ENCODE measurements around the gene NUPR2. TPM values are rescaled to one million over a fixed set of nuclear protein-coding genes. Genes with fewer than 3 reads are reported as not detected.

NUPR2 gene
- total and polyA plus RNA-seq, 9 of the 15 experiments (the other 6 are each of a cell fraction or from before 2014, with no cell fraction given), result not detected

DNA sequence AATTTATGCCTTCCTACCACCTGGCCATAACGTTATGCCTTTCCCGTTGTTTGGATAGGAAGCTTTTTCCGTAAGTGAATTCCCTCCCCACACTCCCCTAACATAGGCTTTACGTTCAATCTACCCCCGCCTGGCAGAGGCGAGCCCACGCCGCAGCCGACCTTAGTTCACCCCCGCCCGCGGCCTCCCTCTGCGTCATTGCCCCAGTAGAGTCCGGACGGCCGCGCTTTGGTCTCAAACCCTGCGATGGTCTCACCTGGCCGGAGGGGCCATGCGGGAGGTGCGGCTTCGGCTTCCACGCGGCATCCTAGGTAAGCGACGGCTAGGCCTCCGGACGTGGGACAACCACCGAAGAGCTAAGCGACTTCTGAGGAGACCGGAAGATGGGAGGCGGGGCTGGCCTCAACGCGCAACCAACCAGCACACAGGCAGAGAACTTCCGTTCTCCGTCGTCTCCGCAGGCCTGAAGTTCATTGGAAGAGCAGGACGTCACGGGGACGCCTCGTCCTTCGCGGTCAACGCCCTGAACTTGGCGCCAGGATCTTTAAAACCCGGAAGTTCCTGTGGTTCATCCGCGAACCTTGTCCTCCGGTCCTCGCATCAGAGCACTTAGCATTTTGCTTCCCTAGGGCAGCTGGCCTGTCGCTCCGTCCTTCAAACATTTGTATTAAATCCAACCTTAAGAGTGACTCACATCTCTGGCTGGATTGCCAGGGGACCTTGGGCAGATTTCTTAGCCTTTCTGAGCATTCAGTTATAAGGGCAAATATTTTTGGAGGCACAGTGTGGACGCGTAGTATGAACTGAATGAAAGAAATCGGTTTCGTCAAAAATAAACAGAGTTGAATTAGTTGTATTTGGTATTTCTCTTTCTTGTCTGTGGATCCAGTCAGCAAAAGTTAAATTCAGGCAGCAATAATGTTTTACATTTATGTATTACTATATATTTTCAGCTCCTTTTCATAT, 9.8 kb downstream of the NUPR2 start, which contains the start of gene CHCHD2 (continued):
- TF ChIP-seq, protein P1, sequence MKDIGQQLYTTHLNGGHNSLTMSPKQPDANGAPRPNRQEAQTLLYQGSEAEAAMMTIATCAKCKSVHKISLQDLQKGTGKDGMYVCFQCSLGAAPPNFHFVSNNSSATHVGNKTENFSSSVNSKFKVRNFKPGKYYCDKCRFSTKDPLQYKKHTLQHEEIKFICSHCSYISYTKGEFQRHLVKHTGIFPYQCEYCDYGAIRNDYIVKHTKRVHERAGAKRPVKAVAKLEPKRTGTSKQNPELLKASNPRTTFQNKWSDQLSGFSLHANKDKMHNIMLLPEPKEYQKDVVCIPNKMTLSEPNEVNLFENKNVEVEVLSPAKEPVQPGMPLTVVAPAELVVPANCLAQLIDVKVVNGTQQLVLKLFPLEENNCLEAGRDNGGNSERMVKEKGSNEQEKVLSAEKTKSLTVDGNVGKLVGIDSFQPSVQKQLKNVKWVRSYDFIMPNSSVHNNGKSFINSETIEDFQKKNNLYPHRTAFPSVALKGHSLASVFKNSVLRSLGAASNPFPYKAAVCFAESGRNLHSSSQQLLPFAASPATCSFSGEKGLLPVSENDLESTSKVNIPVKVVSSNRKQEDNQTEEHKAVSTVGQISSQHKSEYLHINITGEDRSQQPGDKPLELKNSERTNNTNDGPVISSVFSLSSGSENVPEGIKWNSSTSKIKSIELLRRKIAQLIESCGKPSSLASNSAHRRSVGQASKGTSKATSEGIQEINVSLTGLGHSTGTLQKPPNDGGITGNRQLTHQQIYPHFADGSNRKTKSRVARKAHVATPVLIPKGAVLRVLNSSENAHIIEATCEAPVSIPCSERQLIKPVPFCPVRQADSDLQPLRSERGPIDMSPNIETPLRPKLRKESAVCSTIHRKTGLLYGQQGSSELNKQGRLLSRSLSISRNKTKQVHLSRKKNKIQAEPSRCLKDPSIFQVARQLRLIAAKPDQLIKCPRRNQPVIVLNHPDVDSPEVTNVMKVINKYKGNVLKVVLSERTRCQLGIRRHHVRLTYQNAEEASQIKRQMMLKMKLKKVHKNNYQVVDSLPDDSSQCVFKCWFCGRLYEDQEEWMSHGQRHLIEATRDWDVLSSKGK (CRISPR knock-in tag; IDR thresholded peaks at IDR 0.05), result no peak
- TF ChIP-seq KLF10 (CRISPR knock-in tag; IDR thresholded peaks at IDR 0.05) (0 out of 2 replicates have a peak, but pooled peaks have one; percentile 22), ZNF253 (CRISPR knock-in tag; conservative IDR thresholded peaks at IDR 0.05) (no peak), MED1 (CRISPR knock-in tag; IDR thresholded peaks at IDR 0.05; ENCODE audit: borderline replicate concordance) (no peak), FUS (optimal IDR thresholded peaks at IDR 0.05; ENCODE audit: low read depth, low read length) (no peak), CHD4 (IDR thresholded peaks at IDR 0.05; ENCODE audit: insufficient read depth, insufficient replicate concordance, low read depth, low read length, poor library complexity, severe bottlenecking) (no peak), FOXA1 (IDR thresholded peaks at IDR 0.05; ENCODE audit: borderline replicate concordance) (no peak), ZNF282 (CRISPR knock-in tag; IDR thresholded peaks at IDR 0.05) (no peak), ZNF212 (CRISPR knock-in tag; IDR thresholded peaks at IDR 0.05) (no peak), HNRNPL (IDR thresholded peaks at IDR 0.05; ENCODE audit: low read depth, low read length) (no peak), PHTF2 (CRISPR knock-in tag; IDR thresholded peaks at IDR 0.05) (no peak), U2AF2 (optimal IDR thresholded peaks at IDR 0.05; ENCODE audit: low read depth, low read length) (no peak), ARID2 (IDR thresholded peaks at IDR 0.05) (no peak), SRSF3 (IDR thresholded peaks at IDR 0.05; ENCODE audit: insufficient read depth, low read length) (no peak)
- TF ChIP-seq, protein P2, sequence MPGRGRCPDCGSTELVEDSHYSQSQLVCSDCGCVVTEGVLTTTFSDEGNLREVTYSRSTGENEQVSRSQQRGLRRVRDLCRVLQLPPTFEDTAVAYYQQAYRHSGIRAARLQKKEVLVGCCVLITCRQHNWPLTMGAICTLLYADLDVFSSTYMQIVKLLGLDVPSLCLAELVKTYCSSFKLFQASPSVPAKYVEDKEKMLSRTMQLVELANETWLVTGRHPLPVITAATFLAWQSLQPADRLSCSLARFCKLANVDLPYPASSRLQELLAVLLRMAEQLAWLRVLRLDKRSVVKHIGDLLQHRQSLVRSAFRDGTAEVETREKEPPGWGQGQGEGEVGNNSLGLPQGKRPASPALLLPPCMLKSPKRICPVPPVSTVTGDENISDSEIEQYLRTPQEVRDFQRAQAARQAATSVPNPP (IDR thresholded peaks at IDR 0.05; ENCODE audit: borderline replicate concordance, insufficient read depth, insufficient read length), result no peak
- TF ChIP-seq, protein P3, sequence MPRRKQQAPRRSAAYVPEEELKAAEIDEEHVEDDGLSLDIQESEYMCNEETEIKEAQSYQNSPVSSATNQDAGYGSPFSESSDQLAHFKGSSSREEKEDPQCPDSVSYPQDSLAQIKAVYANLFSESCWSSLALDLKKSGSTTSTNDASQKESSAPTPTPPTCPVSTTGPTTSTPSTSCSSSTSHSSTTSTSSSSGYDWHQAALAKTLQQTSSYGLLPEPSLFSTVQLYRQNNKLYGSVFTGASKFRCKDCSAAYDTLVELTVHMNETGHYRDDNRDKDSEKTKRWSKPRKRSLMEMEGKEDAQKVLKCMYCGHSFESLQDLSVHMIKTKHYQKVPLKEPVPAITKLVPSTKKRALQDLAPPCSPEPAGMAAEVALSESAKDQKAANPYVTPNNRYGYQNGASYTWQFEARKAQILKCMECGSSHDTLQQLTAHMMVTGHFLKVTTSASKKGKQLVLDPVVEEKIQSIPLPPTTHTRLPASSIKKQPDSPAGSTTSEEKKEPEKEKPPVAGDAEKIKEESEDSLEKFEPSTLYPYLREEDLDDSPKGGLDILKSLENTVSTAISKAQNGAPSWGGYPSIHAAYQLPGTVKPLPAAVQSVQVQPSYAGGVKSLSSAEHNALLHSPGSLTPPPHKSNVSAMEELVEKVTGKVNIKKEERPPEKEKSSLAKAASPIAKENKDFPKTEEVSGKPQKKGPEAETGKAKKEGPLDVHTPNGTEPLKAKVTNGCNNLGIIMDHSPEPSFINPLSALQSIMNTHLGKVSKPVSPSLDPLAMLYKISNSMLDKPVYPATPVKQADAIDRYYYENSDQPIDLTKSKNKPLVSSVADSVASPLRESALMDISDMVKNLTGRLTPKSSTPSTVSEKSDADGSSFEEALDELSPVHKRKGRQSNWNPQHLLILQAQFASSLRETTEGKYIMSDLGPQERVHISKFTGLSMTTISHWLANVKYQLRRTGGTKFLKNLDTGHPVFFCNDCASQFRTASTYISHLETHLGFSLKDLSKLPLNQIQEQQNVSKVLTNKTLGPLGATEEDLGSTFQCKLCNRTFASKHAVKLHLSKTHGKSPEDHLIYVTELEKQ (CRISPR knock-in tag; IDR thresholded peaks at IDR 0.05), result no peak
- TF ChIP-seq, protein P4, sequence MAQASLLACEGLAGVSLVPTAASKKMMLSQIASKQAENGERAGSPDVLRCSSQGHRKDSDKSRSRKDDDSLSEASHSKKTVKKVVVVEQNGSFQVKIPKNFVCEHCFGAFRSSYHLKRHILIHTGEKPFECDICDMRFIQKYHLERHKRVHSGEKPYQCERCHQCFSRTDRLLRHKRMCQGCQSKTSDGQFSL (CRISPR knock-in tag; IDR thresholded peaks at IDR 0.05), result no peak
- TF ChIP-seq, protein P4 (tag; IDR thresholded peaks at IDR 0.05), result no peak
